PC-9 (cell line): ENCODE results near the gene IL2RA.

Experiments used
- EZH2 ChIP-seq: fragments of 200-600 bp; sonication (generic); IDR thresholded peaks from 2 replicates; pipeline ENCODE4 v1.8.0; 2017; ENCODE audit warnings: antibody characterized with exemption, low read depth
- TF ChIP-seq, protein P1 (sequence below): fragments of 200-600 bp; sonication (generic); conservative IDR thresholded peaks from 2 replicates; pipeline ENCODE4 v1.6.1; 2017; ENCODE audit warnings: mixed run types, antibody characterized with exemption, mild to moderate bottlenecking, moderate library complexity

DNA sequence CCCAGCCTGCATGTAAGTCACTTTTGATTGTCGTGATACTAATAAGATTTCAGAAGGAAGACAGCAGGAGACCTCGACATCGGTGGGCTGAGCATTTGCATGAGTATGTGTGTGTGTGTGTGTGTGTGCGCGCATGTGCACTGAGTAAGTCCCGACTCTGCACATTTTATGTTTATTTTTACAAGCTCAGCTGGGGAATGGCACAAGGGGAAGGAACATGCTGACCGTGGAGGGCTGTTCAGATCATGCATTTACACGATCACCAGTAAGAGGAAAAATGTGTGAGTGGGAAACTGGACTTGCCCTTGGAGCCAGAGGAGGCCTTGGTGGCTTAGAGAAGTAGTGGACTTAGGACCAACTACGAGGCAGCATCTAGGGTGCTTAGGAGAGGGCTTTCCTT is 41.3 kb downstream of the IL2RA start:
- TF ChIP-seq, protein P1, sequence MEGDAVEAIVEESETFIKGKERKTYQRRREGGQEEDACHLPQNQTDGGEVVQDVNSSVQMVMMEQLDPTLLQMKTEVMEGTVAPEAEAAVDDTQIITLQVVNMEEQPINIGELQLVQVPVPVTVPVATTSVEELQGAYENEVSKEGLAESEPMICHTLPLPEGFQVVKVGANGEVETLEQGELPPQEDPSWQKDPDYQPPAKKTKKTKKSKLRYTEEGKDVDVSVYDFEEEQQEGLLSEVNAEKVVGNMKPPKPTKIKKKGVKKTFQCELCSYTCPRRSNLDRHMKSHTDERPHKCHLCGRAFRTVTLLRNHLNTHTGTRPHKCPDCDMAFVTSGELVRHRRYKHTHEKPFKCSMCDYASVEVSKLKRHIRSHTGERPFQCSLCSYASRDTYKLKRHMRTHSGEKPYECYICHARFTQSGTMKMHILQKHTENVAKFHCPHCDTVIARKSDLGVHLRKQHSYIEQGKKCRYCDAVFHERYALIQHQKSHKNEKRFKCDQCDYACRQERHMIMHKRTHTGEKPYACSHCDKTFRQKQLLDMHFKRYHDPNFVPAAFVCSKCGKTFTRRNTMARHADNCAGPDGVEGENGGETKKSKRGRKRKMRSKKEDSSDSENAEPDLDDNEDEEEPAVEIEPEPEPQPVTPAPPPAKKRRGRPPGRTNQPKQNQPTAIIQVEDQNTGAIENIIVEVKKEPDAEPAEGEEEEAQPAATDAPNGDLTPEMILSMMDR, result no peak
- no peak for TF ChIP-seq EZH2
